Left renal pelvis (tissue), 4 donors: ENCODE results near the gene CRYGC. TPM values are rescaled to one million over a fixed set of nuclear protein-coding genes. Genes with fewer than 3 reads are reported as not detected.
"Not testable (repeated sequence)": the region's sequence is repeated elsewhere in the genome, so short reads cannot be mapped to it uniquely, and the experiment has no call there.

Source experiments
- DNase-seq, 4 donors: peaks; one replicate each; pipeline ENCODE4 v3.0.0-alpha.2; 2013; ENCODE audit warnings: low read depth in 4 of 4, low spot score in 3 of 4
- polyA plus RNA-seq, 4 donors: library from polyadenylated mRNA; unstranded; fragments of 120-200 nt; gene quantifications; one replicate each; pipeline ENCODE4 v1.2.1, GENCODE V29; 2013; ENCODE audit not compliant: insufficient read length in 4 of 4

CRYGC gene
- polyA plus RNA-seq, 4 donors = not detected

GRCh38 chr2:208138334-208138733, 8.7 kb upstream of the CRYGC start:
- DNase-seq = not testable (repeated sequence)

GRCh38 chr2:208136716-208137094, 7.1 kb upstream of the CRYGC start:
- no peak for DNase-seq

GRCh38 chr2:208135794-208136715, 6.4 kb upstream of the CRYGC start:
- no peak for DNase-seq

- DNase-seq = no peak
Measured at GRCh38 chr2:208134928-208135586, 5.4 kb upstream of the CRYGC start.

GRCh38 chr2:208130712-208131110, 1.1 kb upstream of the CRYGC start:
- DNase-seq = no peak

GRCh38 chr2:208128136-208128535, 1.5 kb downstream of the CRYGC start:
- DNase-seq = no peak

- DNase-seq = no peak
Measured at GRCh38 chr2:208127090-208127489, 2.5 kb downstream of the CRYGC start.

GRCh38 chr2:208125251-208125650, 4.4 kb downstream of the CRYGC start:
- DNase-seq = no peak

- DNase-seq = not testable (repeated sequence)
Measured at GRCh38 chr2:208124013-208124715, 5.5 kb downstream of the CRYGC start, which contains the start of gene CRYGD. CRYGD (minus strand) TSS chr2:208124524; CDS start chr2:208124473, 51 bp downstream.

GRCh38 chr2:208122248-208122647, 7.4 kb downstream of the CRYGC start:
- DNase-seq = no peak

- DNase-seq = no peak
Measured at GRCh38 chr2:208118918-208119317, 10.7 kb downstream of the CRYGC start.

- not testable (repeated sequence) for DNase-seq
Measured at GRCh38 chr2:208117390-208117789, 12.2 kb downstream of the CRYGC start.

- no peak for DNase-seq
Measured at GRCh38 chr2:208112969-208113368, 16.7 kb downstream of the CRYGC start.

- DNase-seq = not testable (repeated sequence)
Measured at GRCh38 chr2:208112273-208112745, 17.3 kb downstream of the CRYGC start.

GRCh38 chr2:208103616-208104015, 26.0 kb downstream of the CRYGC start:
- DNase-seq = no peak

- no peak for DNase-seq
Measured at GRCh38 chr2:208101716-208102631, 27.7 kb downstream of the CRYGC start.

GRCh38 chr2:208099682-208100470, 29.8 kb downstream of the CRYGC start:
- no peak for DNase-seq

GRCh38 chr2:208098701-208099100, 30.9 kb downstream of the CRYGC start:
- not testable (repeated sequence) for DNase-seq

GRCh38 chr2:208098267-208098666, 31.4 kb downstream of the CRYGC start:
- DNase-seq = no peak
